HG02759 (cell line): ENCODE measurements around the gene USP35.
"Not testable (repeated sequence)": the region's sequence is repeated elsewhere in the genome, so short reads cannot be mapped to it uniquely, and the experiment has no call there.

Source experiments
- ATAC-seq: cut with Tn5 transposase; IDR thresholded peaks from one replicate; pipeline ENCODE4 v1.9.1; 2021; ENCODE audit warnings: mild to moderate bottlenecking, moderate library complexity; ENCODE audit not compliant: unreplicated experiment

USP35 gene

GRCh38 chr11:78168539-78169477 is 19.9 kb upstream of the USP35 start:
- ATAC-seq = no peak

DNA sequence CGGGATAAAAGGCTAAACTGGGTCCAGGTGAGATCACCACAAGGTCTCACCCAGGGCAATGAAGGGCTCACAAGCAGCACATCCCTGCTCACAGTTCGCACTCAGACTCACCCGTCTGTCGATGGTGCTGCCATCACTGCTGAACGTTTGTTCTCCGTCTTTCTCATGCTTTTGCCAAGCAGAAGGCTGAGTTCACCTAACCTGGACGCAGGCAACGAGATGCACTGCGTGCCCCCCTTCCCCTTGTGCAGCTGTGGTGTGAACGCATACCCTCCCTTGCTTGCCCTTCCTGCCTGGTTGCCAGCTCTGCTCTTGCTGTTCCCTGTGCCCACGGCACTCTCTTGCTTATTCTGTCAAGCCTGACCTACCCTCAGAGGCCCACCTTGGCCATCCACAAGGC is 18.3 kb upstream of the USP35 start:
- no peak for ATAC-seq

DNA sequence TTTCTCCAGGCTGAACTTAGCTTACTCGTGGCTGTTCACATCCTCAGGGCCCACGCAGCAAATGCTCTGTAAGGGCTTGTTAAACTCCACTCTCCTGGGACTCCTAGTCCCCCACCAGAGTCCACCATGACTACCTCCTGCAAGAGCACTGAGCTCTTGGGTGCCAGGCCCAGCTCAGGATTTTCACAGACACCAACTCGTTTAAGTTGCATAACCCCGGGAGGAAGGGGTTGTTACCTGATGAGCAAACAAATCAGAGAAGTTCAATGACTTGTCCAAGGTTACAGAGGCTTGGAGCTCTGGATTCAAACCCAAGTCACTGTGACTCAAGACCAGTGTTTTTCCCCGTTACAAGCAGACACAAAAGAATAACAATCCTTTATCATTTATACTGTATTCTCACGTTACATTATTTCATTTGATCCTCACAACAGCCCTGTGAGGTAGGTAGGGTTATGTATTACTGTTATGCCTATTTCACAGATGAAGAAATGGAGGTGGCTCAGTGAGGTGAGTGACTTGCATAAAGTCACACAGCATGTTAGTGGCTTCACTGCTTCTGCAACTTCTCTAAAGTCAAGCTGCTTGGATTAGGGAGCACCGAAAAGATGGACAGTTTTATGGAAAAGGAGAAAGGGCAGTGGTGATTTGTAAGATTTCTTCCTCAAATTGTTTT is 17.7 kb upstream of the USP35 start:
- no peak for ATAC-seq

DNA sequence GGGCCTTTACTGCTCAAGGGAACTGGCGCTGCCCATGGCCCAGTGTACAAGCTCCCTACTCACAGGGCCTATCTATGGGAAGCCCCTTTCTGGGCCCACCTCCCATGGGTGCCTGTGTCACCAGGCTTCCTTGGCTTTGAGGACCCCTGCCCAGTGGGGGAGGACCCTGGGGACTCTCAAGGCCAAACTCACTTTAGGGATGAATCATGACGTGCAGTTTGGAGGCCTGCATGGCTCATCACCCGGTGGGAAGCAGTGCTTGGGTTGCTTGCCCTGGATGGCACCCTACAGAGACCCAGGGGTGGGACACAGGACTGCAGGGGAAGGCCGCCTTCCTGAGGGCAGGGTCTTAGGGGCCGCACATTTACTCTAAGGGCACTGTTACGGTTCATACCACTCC is 16.8 kb upstream of the USP35 start:
- no peak for ATAC-seq

- not testable (repeated sequence) for ATAC-seq
Observed at GRCh38 chr11:78175862-78176261, 12.9 kb upstream of the USP35 start.

GRCh38 chr11:78176605-78177141 is 12.0 kb upstream of the USP35 start:
- no peak for ATAC-seq

DNA sequence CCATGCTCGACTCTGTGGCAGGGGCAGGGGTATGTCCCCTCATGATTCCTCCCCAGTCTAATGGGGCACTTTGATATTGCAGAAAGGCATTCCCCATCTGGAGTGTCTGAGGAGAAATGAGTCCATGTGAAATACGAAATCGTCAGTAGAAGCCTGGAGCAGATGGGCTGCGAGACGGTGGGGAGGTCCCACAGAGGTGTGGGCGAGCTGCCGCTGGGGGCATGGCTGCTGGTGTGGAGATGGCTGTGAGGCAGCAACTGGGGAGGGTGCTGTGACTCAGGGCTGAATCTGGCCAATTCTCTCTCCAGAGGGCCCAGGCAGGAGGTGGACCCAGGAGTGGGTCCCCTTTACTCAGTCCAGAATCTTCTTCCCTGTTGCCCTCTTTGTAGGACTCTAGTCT is 11.5 kb upstream of the USP35 start:
- ATAC-seq = no peak

DNA sequence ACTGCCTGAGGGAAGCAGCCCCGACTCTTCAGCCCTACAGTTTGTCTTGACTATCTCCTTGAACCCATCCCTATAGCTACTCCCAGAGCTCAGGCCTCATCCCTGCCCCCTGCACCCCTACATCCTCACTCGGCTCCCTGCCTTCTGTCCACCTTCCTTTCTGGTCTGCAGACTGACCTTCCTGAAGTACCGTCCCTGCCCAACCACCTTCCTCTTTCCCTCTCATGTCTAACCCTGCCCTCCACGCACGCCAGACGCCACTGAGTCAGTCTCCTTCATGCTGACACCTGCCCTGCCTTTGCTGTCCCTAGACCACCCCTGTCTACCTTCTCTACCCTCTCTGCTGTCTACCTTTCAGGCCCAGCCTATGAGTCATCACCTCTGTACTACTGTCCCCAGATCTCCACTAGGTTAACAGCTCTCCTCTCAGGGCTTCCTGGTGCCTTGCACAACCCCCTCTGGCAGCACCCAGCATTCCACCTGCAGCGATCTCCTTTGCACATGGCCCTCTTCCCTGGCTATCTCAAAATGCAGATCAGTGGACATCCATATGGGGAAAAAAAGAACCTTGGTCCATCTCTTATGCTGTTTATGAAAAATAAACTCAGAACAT is 9.2 kb upstream of the USP35 start:
- no peak for ATAC-seq

GRCh38 chr11:78180751-78181150 is 8.0 kb upstream of the USP35 start:
- no peak for ATAC-seq

- no peak for ATAC-seq
Observed at GRCh38 chr11:78181185-78181584, 7.5 kb upstream of the USP35 start.

- ATAC-seq = peak; percentile 20
Observed at GRCh38 chr11:78187366-78188285, 1.1 kb upstream of the USP35 start.

DNA sequence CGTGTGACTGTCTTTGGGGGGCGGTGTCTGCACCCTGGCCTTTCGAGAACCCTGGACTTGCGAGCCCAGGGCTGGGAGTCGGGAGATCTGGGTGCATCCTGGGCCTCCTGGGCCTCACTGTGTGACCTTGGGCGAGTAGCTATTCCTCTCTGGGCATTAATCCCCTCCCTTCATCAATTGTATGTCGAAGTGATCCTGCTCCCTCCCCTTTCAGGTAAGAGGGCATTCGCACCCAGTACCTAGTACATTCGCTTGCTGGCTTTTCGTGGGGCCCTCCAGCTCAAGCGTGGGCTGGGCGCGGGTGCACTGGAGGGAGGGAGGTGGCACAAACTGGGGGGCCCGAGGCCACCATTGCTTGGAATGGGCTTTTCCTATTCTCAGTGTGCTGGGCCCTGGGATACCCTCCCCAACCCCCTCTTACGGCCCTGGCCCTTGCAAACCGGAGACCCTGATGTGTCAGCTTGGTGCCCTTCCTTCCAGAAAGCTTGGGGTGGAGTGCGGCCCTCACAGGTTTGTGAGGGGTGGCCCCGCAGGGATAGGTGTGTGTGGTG is 530 bp downstream of the USP35 start:
- ATAC-seq = no peak

GRCh38 chr11:78189851-78190250 is 1.1 kb downstream of the USP35 start:
- no peak for ATAC-seq

GRCh38 chr11:78190374-78190773 is 1.7 kb downstream of the USP35 start:
- ATAC-seq = no peak

- ATAC-seq = no peak
Observed at GRCh38 chr11:78190871-78191538, 2.3 kb downstream of the USP35 start.

DNA sequence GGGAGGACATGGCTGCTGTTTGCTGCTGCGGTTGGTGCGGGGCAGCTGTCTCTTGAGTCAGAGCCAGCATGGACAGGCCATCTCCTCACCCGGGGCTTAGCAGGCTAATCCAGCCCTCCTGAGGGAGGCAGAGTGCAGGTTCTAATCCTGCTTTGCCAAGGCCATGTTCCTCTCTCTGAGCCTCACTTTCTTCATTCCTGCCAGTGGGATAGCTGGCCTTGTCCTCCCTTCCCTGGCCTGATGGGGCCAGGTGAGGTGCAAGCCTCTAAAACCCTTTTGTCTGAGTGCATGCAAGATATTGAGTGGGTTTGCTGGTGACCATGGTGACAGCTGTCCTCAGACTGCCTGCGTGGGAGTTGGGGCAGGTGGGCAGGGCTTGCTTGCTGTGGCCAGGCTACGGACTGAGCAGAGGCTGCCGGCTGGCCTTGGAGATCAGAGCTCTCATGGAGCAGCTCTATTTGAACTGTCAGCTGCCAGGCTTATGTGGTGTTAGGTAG is 3.6 kb downstream of the USP35 start:
- ATAC-seq = no peak

DNA sequence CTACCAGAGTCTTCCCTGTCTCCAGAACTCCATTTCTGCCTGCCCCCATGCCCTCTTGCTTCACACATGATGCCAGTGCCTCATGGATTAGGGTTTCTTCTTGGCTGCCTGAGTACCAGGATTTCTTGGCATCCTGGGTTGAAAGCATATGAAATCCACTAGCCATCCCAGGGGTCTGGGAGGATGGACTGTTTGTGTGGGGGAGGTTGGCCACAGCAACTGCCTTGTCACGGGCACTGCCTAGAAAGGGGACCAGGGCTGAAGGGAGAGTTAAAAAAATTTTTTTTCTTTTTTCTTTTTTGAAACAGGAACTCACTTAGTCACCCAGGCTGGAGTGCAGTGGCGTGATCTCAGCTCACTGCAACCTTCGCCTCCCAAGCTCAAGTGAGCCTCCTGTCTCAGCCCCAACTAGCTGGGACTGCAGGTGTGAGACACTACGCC is 4.2 kb downstream of the USP35 start:
- no peak for ATAC-seq

- no peak for ATAC-seq
Observed at GRCh38 chr11:78193806-78194205, 5.1 kb downstream of the USP35 start.

GRCh38 chr11:78194490-78194889 is 5.8 kb downstream of the USP35 start:
- ATAC-seq = no peak
